ENCODE data around the gene ARAP3. TPM values are rescaled to one million over a fixed set of nuclear protein-coding genes. Genes with fewer than 3 reads are reported as not detected.

Gene ARAP3
- total RNA-seq, 1 experiment from 2014 or later: 15.1 TPM

DNA sequence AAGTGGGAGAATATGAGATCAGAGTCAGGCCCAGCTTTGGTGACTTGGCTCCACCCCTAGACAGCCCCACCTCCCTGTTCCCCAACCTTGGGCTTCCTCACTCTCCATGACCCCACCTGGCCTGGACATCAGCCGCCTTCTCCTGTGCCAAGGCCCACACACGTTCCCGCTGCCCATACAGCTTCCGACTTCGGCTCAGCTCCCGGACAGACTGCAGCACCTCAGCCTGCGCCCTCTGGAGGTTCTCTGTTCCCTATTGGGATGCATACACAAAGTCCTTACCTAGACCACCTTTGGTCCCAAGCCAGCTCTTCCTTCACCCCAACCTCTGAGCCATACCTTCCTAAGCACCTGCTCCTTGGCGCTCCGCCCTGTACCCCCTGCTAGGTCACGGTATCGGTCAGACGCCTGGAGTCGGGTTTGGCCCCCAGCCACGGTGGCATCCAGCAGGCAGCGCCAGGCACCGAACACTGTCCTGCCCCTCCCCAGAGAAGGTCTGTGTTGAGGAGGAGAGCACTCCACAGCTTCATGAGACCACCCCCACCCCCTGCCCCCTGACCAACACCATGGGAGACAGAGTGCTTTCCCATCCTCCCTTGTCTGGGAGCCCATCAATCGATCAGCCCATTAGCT is 32.9 kb downstream of the ARAP3 start:
- Histone ChIP-seq H3K9ac (ENCODE audit: low read length) (no peak overlapping the region), H4K20me1 (ENCODE audit: insufficient read depth) (no peaks in the 10 kb centered on the region), H3K4me1 (ENCODE audit: control insufficient read depth in 1 of 2, insufficient read depth in 2 of 2, low read length in 2 of 2) (peaks cover 0 to 18% of the 10 kb centered on the region in 2 experiments; a peak in 2 of 4 replicates), H3K36me3 (ENCODE audit: control insufficient read depth in 1 of 2, insufficient read depth in 2 of 2, low read length in 2 of 2) (peaks cover 2 to 3% of the 10 kb centered on the region in 2 experiments; a peak in 2 of 4 replicates), H3K79me2 (ENCODE audit: insufficient read depth, low read length) (no peaks in the 10 kb centered on the region), H3K4me3 (replicated peaks in 1 of 2; ENCODE audit: low read depth in 1 of 2, low read length in 2 of 2) (no peak overlapping the region), H3K9me2 (ENCODE audit: insufficient read depth) (no peaks in the 10 kb centered on the region), H2AFZ (ENCODE audit: low read depth, low read length, poor library complexity, severe bottlenecking) (no peak overlapping the region), H3K4me2 (ENCODE audit: low read length) (no peak overlapping the region), H3K27me3 (ENCODE audit: insufficient read depth, low read length) (no peaks in the 10 kb centered on the region), H3K9me3 (ENCODE audit: control insufficient read depth in 1 of 2, insufficient read depth in 1 of 2, low read depth in 1 of 2, low read length in 2 of 2) (no peaks in the 10 kb centered on the region), H3K27ac (ENCODE audit: low read depth, low read length) (no peak overlapping the region)
- ChIA-PET RAD21 (ENCODE audit: low non-redundant PET in 1 of 2, low total read pairs in 2 of 2, uncharacterized antibody in 2 of 2, unreplicated experiment in 2 of 2) (no interaction called here), POLR2A (interaction anchor here (0.6 to 1.1 kb wide), 2 partner anchors 12 to 16 kb away, joined by 3 read pairs; partner anchors contain the start of genes HDAC3 and RELL2), CTCF (no interaction called here)
- DNase-seq (ENCODE audit: low read depth, low spot score): no peak
- BruUV-seq (replicated peaks): no TSS peak
- no peak for ATAC-seq
- intact Hi-C loops (cut with micrococcal nuclease): no loop called here
- TF ChIP-seq YY1 (IDR thresholded peaks at IDR 0.05; ENCODE audit: extremely low read depth, insufficient replicate concordance, low read depth, low read length) (no peak), SIN3A (IDR thresholded peaks at IDR 0.05; ENCODE audit: low read depth) (no peak), ZNF274 (IDR thresholded peaks at IDR 0.05; ENCODE audit: low read depth, low read length) (no peak), EZH2 (IDR thresholded peaks at IDR 0.05) (no peak), ZFX (IDR thresholded peaks at IDR 0.05) (no peak), EGR1 (IDR thresholded peaks at IDR 0.05; ENCODE audit: low read depth) (no peak), EZH2phosphoT487 (IDR thresholded peaks at IDR 0.05; ENCODE audit: borderline replicate concordance) (no peak), ELF1 (IDR thresholded peaks at IDR 0.05; ENCODE audit: borderline replicate concordance, low read depth) (no peak), JUND (IDR thresholded peaks at IDR 0.05) (no peak), CEBPB (IDR thresholded peaks at IDR 0.05; ENCODE audit: low read depth) (no peak), FOSL1 (IDR thresholded peaks at IDR 0.05; ENCODE audit: low read depth) (no peak), SRF (IDR thresholded peaks at IDR 0.05; ENCODE audit: low read depth) (no peak), TCF7L2 (IDR thresholded peaks at IDR 0.05; ENCODE audit: borderline replicate concordance, extremely low read depth, insufficient read depth, insufficient read length) (no peak), SP1 (IDR thresholded peaks at IDR 0.05; ENCODE audit: low read depth) (no peak)
- TF ChIP-seq, protein P1, sequence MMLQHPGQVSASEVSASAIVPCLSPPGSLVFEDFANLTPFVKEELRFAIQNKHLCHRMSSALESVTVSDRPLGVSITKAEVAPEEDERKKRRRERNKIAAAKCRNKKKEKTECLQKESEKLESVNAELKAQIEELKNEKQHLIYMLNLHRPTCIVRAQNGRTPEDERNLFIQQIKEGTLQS (IDR thresholded peaks at IDR 0.05): no peak
- TF ChIP-seq, protein P2, sequence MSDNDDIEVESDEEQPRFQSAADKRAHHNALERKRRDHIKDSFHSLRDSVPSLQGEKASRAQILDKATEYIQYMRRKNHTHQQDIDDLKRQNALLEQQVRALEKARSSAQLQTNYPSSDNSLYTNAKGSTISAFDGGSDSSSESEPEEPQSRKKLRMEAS (IDR thresholded peaks at IDR 0.05): no peak
- TF ChIP-seq, protein P3, sequence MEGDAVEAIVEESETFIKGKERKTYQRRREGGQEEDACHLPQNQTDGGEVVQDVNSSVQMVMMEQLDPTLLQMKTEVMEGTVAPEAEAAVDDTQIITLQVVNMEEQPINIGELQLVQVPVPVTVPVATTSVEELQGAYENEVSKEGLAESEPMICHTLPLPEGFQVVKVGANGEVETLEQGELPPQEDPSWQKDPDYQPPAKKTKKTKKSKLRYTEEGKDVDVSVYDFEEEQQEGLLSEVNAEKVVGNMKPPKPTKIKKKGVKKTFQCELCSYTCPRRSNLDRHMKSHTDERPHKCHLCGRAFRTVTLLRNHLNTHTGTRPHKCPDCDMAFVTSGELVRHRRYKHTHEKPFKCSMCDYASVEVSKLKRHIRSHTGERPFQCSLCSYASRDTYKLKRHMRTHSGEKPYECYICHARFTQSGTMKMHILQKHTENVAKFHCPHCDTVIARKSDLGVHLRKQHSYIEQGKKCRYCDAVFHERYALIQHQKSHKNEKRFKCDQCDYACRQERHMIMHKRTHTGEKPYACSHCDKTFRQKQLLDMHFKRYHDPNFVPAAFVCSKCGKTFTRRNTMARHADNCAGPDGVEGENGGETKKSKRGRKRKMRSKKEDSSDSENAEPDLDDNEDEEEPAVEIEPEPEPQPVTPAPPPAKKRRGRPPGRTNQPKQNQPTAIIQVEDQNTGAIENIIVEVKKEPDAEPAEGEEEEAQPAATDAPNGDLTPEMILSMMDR (IDR thresholded peaks at IDR 0.05 in 2 of 3, conservative IDR thresholded peaks at IDR 0.05 in 1 of 3; ENCODE audit: borderline replicate concordance in 1 of 3, insufficient read depth in 1 of 3, low read depth in 2 of 3, low read length in 2 of 3): no peak
- TF ChIP-seq, protein P4, sequence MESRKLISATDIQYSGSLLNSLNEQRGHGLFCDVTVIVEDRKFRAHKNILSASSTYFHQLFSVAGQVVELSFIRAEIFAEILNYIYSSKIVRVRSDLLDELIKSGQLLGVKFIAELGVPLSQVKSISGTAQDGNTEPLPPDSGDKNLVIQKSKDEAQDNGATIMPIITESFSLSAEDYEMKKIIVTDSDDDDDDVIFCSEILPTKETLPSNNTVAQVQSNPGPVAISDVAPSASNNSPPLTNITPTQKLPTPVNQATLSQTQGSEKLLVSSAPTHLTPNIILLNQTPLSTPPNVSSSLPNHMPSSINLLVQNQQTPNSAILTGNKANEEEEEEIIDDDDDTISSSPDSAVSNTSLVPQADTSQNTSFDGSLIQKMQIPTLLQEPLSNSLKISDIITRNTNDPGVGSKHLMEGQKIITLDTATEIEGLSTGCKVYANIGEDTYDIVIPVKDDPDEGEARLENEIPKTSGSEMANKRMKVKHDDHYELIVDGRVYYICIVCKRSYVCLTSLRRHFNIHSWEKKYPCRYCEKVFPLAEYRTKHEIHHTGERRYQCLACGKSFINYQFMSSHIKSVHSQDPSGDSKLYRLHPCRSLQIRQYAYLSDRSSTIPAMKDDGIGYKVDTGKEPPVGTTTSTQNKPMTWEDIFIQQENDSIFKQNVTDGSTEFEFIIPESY (IDR thresholded peaks at IDR 0.05; ENCODE audit: extremely low read depth, insufficient replicate concordance, low read length): no peak
- TF ChIP-seq, protein P5, sequence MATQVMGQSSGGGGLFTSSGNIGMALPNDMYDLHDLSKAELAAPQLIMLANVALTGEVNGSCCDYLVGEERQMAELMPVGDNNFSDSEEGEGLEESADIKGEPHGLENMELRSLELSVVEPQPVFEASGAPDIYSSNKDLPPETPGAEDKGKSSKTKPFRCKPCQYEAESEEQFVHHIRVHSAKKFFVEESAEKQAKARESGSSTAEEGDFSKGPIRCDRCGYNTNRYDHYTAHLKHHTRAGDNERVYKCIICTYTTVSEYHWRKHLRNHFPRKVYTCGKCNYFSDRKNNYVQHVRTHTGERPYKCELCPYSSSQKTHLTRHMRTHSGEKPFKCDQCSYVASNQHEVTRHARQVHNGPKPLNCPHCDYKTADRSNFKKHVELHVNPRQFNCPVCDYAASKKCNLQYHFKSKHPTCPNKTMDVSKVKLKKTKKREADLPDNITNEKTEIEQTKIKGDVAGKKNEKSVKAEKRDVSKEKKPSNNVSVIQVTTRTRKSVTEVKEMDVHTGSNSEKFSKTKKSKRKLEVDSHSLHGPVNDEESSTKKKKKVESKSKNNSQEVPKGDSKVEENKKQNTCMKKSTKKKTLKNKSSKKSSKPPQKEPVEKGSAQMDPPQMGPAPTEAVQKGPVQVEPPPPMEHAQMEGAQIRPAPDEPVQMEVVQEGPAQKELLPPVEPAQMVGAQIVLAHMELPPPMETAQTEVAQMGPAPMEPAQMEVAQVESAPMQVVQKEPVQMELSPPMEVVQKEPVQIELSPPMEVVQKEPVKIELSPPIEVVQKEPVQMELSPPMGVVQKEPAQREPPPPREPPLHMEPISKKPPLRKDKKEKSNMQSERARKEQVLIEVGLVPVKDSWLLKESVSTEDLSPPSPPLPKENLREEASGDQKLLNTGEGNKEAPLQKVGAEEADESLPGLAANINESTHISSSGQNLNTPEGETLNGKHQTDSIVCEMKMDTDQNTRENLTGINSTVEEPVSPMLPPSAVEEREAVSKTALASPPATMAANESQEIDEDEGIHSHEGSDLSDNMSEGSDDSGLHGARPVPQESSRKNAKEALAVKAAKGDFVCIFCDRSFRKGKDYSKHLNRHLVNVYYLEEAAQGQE (IDR thresholded peaks at IDR 0.05; ENCODE audit: low read depth): no peak
